HK-2 (cell line): Measurements from ENCODE around the gene SEMA6B.

ENCODE experiments used
- DNase-seq: peaks from one replicate; pipeline ENCODE4 v3.0.0-alpha.2; 2018; ENCODE audit not compliant: unreplicated experiment

SEMA6B gene

GRCh38 chr19:4493929-4494690, 65.4 kb downstream of the SEMA6B start:
- DNase-seq = no peak

DNA sequence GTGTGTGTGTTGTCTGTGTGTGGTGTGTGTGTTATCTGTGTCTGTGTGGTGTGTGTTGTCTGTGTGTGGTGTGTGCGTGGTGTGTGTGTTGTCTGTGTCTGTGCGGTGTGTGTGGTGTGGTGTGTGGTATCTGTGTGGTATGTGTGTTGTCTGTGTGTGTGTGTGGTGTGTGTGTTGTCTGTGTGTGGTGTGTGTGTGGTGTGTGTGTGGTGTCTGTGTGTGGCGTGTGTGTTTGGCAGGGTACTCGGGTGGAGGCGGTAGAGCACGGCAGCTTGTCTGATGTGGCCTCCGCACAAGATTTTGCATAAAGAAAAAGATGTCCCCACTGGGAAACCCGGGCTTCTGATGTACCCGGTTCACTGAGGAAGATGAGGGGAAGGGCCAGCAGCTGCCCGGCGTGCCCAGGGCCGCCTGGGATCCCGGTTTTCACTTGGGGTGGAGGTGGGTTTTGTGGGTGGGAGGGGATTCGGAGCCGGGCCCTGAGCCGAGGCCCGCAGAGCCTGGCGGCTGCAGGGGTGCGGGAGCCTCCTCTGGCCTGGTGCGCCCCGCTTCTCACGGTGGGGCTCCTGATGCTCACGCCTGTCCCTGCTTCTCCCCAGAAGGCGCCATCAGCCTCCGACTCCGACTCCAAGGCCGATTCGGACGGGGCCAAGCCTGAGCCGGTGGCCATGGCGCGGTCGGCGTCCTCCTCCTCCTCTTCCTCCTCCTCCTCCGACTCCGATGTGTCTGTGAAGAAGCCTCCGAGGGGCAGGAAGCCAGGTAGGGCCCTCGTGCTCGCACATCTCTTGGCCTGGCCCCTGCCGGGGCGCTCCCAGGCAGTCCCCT, 66.2 kb downstream of the SEMA6B start:
- no peak for DNase-seq
